ENCODE measurements around the gene GPX6. TPM values are rescaled to one million over a fixed set of nuclear protein-coding genes. Genes with fewer than 3 reads are reported as not detected.

Gene GPX6
- total RNA-seq, 1 experiment from 2014 or later, result not detected

GRCh38 chr6:28553384-28553985 lies 37.9 kb upstream of the GPX6 start:
- Histone ChIP-seq H3K27ac (ENCODE audit: insufficient read length, low read depth, low read length) (no peak overlapping the region), H2AK5ac (ENCODE audit: insufficient read length, low read length) (no peak overlapping the region), H3K79me1 (ENCODE audit: insufficient read depth, low read depth, low read length, poor library complexity, severe bottlenecking) (no peaks in the 10 kb centered on the region), H3K23ac (ENCODE audit: insufficient read length, low read depth, low read length) (no peak overlapping the region), H3K79me2 (ENCODE audit: insufficient read depth, low read length) (no peaks in the 10 kb centered on the region), H2BK120ac (ENCODE audit: low read depth, low read length, poor library complexity, severe bottlenecking) (no peak overlapping the region), H4K5ac (ENCODE audit: insufficient read length, low read depth, low read length) (no peak overlapping the region), H3K56ac (ENCODE audit: insufficient read length, low read depth, low read length) (no peak overlapping the region), H3T11ph (ENCODE audit: low read length) (no peak overlapping the region), H4K20me1 (ENCODE audit: control insufficient read depth, insufficient read depth, insufficient read length) (no peaks in the 10 kb centered on the region), H3K18ac (ENCODE audit: insufficient read length, low read depth, low read length) (no peak overlapping the region), H2BK15ac (ENCODE audit: low read depth, low read length) (no peak overlapping the region), H3K4me2 (ENCODE audit: insufficient read depth, insufficient read length, low read length) (peak overlapping the region; percentile 20), H3K14ac (ENCODE audit: insufficient read depth, low read length) (no peak overlapping the region), H3K4ac (ENCODE audit: low read depth, low read length) (no peak overlapping the region), H3K27me3 (ENCODE audit: insufficient read depth, low read length) (no peaks in the 10 kb centered on the region; the same call in 1 of the 2 replicates), H3K23me2 (ENCODE audit: insufficient read length, low read depth, low read length, poor library complexity, severe bottlenecking) (no peaks in the 10 kb centered on the region), H3K9ac (ENCODE audit: extremely low read depth, insufficient read length, low read length) (no peak overlapping the region), H4K8ac (replicated peaks; ENCODE audit: insufficient read length, low read depth, low read length) (no peak overlapping the region), H2BK20ac (ENCODE audit: low read depth, low read length, poor library complexity, severe bottlenecking) (no peak overlapping the region), H4K91ac (ENCODE audit: insufficient read length, low read depth, low read length) (no peak overlapping the region), H2BK12ac (ENCODE audit: insufficient read length, low read depth, low read length) (no peak overlapping the region), H2BK5ac (ENCODE audit: insufficient read length, low read length) (no peak overlapping the region), H2AFZ (ENCODE audit: low read length) (no peak overlapping the region), H3K4me1 (ENCODE audit: insufficient read depth, low read length) (no peaks in the 10 kb centered on the region), H3K9me3 (ENCODE audit: control insufficient read depth, low read depth, low read length) (no peaks in the 10 kb centered on the region)
- no peak for TF ChIP-seq CTCF (conservative IDR thresholded peaks at IDR 0.05)
- Mint-ChIP-seq H3K4me1 (peaks cover 9 to 15% of the 10 kb centered on the region in 2 experiments), H3K36me3 (ENCODE audit: insufficient read depth in 1 of 3, low read depth in 3 of 3) (no peaks in the 10 kb centered on the region), H3K27me3 (ENCODE audit: low read depth) (peaks cover 33% of the 10 kb centered on the region), H3K27ac (no peak overlapping the region), H3K9me3 (no peaks in the 10 kb centered on the region), H3K4me3 (peak overlapping the region in 1 of 2 experiments; percentile 1; a peak in 2 of 5 replicates)
- no CpG with 5 or more reads among the region's 8 CpGs for WGBS (ENCODE audit: extremely low coverage, insufficient read length, low lambda C conversion rate)
- DNase-seq, result no peak

All from H9 (cell line).